ENCODE results near the gene CDK16.

DNA sequence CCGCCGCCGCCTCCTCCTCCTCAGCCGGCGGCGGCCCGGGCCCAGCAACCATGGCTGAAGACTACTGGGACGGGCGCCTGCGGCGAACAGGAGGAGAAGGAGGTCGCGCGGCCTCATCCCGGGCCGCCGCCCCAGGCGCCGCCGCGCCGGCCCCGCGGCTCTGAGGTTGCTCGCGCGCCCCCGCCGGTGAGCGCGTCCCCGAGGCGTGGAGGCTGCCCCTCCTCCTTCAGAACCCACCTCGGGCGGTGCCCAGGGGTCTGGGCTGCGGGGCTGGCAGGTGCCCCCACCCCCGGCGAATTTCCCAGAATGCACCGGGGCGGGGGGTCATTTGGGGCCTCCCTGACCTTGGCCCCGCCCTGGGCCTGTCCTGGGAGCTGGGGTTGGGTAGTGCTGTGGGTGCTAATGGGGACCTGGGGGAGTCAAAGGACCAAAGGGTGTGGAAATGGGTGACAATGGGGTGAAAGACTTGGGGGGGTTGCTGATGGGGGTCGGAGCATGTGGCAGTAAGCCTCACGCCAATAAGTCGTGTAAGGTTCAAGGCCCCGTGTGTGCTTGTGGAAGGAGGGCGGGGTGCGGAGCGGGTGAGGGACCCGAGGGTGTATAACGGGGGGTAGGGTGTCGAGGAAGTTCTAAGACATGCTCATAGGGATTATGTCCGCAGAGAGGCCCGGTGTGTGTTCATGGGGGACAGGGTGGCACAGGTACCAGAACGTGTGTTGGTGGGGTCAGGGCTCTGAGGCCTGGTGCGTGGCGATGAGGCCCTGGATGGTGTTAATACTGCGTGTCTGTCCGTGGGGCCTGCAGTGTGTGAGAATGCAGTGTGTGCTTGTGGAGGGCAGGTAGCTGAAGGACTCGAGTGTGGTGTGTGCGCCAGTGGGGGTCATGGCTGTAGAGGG lies 687 bp downstream of the CDK16 start:
- TF ChIP-seq EP300 (IDR thresholded peaks at IDR 0.05; ENCODE audit: borderline replicate concordance in 1 of 2, low read depth in 1 of 2, low read length in 1 of 2) (no peak), EZH2phosphoT487 (IDR thresholded peaks at IDR 0.05; ENCODE audit: borderline replicate concordance, low read depth) (no peak), GABPA (IDR thresholded peaks at IDR 0.05; ENCODE audit: low read depth) (no peak), POLR2AphosphoS5 (IDR thresholded peaks at IDR 0.05; ENCODE audit: low read depth, low read length) (no peak), NRF1 (IDR thresholded peaks at IDR 0.05; ENCODE audit: low read depth, low read length) (no peak), YY1 (IDR thresholded peaks at IDR 0.05; ENCODE audit: low read depth) (no peak), RCOR1 (IDR thresholded peaks at IDR 0.05; ENCODE audit: low read length) (no peak)
- TF ChIP-seq, protein P1, sequence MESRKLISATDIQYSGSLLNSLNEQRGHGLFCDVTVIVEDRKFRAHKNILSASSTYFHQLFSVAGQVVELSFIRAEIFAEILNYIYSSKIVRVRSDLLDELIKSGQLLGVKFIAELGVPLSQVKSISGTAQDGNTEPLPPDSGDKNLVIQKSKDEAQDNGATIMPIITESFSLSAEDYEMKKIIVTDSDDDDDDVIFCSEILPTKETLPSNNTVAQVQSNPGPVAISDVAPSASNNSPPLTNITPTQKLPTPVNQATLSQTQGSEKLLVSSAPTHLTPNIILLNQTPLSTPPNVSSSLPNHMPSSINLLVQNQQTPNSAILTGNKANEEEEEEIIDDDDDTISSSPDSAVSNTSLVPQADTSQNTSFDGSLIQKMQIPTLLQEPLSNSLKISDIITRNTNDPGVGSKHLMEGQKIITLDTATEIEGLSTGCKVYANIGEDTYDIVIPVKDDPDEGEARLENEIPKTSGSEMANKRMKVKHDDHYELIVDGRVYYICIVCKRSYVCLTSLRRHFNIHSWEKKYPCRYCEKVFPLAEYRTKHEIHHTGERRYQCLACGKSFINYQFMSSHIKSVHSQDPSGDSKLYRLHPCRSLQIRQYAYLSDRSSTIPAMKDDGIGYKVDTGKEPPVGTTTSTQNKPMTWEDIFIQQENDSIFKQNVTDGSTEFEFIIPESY (IDR thresholded peaks at IDR 0.05; ENCODE audit: borderline replicate concordance, low read depth) = no peak
- TF ChIP-seq, protein P2, sequence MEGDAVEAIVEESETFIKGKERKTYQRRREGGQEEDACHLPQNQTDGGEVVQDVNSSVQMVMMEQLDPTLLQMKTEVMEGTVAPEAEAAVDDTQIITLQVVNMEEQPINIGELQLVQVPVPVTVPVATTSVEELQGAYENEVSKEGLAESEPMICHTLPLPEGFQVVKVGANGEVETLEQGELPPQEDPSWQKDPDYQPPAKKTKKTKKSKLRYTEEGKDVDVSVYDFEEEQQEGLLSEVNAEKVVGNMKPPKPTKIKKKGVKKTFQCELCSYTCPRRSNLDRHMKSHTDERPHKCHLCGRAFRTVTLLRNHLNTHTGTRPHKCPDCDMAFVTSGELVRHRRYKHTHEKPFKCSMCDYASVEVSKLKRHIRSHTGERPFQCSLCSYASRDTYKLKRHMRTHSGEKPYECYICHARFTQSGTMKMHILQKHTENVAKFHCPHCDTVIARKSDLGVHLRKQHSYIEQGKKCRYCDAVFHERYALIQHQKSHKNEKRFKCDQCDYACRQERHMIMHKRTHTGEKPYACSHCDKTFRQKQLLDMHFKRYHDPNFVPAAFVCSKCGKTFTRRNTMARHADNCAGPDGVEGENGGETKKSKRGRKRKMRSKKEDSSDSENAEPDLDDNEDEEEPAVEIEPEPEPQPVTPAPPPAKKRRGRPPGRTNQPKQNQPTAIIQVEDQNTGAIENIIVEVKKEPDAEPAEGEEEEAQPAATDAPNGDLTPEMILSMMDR (IDR thresholded peaks at IDR 0.05) = no peak
- TF ChIP-seq, protein P3, sequence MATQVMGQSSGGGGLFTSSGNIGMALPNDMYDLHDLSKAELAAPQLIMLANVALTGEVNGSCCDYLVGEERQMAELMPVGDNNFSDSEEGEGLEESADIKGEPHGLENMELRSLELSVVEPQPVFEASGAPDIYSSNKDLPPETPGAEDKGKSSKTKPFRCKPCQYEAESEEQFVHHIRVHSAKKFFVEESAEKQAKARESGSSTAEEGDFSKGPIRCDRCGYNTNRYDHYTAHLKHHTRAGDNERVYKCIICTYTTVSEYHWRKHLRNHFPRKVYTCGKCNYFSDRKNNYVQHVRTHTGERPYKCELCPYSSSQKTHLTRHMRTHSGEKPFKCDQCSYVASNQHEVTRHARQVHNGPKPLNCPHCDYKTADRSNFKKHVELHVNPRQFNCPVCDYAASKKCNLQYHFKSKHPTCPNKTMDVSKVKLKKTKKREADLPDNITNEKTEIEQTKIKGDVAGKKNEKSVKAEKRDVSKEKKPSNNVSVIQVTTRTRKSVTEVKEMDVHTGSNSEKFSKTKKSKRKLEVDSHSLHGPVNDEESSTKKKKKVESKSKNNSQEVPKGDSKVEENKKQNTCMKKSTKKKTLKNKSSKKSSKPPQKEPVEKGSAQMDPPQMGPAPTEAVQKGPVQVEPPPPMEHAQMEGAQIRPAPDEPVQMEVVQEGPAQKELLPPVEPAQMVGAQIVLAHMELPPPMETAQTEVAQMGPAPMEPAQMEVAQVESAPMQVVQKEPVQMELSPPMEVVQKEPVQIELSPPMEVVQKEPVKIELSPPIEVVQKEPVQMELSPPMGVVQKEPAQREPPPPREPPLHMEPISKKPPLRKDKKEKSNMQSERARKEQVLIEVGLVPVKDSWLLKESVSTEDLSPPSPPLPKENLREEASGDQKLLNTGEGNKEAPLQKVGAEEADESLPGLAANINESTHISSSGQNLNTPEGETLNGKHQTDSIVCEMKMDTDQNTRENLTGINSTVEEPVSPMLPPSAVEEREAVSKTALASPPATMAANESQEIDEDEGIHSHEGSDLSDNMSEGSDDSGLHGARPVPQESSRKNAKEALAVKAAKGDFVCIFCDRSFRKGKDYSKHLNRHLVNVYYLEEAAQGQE (IDR thresholded peaks at IDR 0.05; ENCODE audit: low read depth, low read length) = no peak
- TF ChIP-seq, protein P4, sequence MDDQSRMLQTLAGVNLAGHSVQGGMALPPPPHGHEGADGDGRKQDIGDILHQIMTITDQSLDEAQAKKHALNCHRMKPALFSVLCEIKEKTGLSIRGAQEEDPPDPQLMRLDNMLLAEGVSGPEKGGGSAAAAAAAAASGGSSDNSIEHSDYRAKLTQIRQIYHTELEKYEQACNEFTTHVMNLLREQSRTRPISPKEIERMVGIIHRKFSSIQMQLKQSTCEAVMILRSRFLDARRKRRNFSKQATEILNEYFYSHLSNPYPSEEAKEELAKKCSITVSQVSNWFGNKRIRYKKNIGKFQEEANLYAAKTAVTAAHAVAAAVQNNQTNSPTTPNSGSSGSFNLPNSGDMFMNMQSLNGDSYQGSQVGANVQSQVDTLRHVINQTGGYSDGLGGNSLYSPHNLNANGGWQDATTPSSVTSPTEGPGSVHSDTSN (IDR thresholded peaks at IDR 0.05) = no peak

Data from SK-N-SH (cell line).